MG63 (cell line): Measurements from ENCODE around the gene GSG1L. TPM values are rescaled to one million over a fixed set of nuclear protein-coding genes. Genes with fewer than 3 reads are reported as not detected.

ENCODE experiments used
- DNase-seq: peaks from one replicate; pipeline ENCODE4 v3.0.0-alpha.2; 2020
- H3K27me3 ChIP-seq: fragments of 250-450 bp; sonication (Bioruptor Pico); 2 replicates; pipeline ENCODE4 v1.5.1; 2020; ENCODE audit warnings: mild to moderate bottlenecking, moderate library complexity
- H3K36me3 ChIP-seq: fragments of 250-450 bp; sonication (Bioruptor Pico); 2 replicates; pipeline ENCODE4 v1.5.1; 2020; ENCODE audit warnings: mild to moderate bottlenecking, moderate library complexity
- H3K4me3 ChIP-seq: fragments of 250-450 bp; sonication (Bioruptor Pico); 2 replicates; pipeline ENCODE4 v1.5.1; 2020; ENCODE audit warnings: mild to moderate bottlenecking, moderate library complexity
- H3K9me3 ChIP-seq: fragments of 250-450 bp; sonication (Bioruptor Pico); 2 replicates; pipeline ENCODE4 v1.5.1; 2020; ENCODE audit warnings: mild to moderate bottlenecking, moderate library complexity
- total RNA-seq: library from RNA; depleted of rRNA; stranded (reverse); fragments of >200 nt; shearing (Covaris generic); gene quantifications from 2 replicates; pipeline ENCODE4 v1.2.3, GENCODE V29; 2014; ENCODE audit warnings: low replicate concordance

The GSG1L gene
- total RNA-seq, 1 experiment from 2014 or later: 7.3 TPM

DNA sequence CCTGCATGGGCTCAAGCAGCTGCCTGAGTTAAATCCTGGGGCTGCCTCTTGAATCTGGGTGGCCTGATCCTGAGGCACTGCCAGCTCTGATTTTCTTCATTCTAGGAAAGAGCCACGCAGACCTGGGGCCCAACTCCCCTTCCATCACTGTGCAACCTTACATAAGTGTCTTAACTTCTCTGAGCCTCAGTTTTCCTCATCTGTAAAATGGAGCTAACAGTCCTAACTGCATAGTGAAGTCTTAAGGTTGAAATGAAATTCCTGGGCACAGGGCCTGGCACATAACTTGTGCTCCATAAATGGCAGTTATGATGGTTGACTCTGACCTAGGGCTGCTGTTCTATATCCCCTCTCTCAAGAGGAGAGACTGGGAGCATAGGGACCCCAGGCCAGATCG lies 236.6 kb downstream of the GSG1L start:
- Histone ChIP-seq H3K27me3 (no peaks in the 10 kb centered on the region; the same call in none of the 2 replicates), H3K4me3 (no peak overlapping the region), H3K36me3 (no peaks in the 10 kb centered on the region), H3K9me3 (peaks cover 15% of the 10 kb centered on the region)
- no peak for DNase-seq

DNA sequence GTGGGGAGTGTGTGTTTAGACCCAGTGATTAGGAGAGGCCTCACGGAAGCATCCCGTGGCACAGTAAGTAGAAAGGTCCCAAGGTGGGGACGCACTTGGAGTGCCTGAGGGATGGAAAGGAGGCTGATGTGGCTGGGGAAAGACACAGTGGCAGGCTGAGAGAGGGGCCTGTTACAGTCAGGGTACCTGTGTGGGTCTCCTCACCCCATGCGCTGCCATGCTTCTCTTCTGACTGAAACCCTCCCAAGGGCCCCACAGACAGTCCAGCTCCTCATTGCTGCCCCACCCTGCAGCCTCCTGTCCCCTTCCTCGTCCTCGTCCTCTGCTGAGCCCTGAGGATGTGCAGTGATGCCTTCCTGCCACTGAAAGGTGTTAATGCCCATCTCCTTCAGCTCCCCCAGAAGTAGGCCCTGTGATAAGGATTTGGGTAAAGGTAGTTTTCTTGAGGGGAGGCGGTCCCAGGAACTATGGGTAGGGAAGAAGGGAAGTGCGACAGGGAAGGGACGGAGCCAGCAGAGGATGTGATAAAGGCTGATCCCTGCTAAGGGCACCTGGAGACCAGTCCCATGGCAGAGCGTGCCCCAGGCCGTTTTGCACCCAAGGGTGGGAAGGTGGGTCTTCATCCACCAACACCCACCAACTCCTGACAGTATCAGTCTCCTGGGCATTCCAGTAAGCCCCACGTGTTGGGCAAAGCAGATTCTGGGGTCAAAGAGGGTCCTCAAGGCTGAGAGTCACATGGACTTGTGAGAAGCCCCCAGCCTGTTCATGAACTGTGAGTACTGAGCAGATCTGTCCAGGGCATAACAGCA lies 237.2 kb downstream of the GSG1L start:
- no peaks in the 10 kb centered on the region; the same call in none of the 2 replicates for H3K27me3 ChIP-seq
- H3K4me3 ChIP-seq: no peak overlapping the region
- H3K36me3 ChIP-seq: no peaks in the 10 kb centered on the region
- no peak for DNase-seq
- peaks cover 15% of the 10 kb centered on the region for H3K9me3 ChIP-seq

DNA sequence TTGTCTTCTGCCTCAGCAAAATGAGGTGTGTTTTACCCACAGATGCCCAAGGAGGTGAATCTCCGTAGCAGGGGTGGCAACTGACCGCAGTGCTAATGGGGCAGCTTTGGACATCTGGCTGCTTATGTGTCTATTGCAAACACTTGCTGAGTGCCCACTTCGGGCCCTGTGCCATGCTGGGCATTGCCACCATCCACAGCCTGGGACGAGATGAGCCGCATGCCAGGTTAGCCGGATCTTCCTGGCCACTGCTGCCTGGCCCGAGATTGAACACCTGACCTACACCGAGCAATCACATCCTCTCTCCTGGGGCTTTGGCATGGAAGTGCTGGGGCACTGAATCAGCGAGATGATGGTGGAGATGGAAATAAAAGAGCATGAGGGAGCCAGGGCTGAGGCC lies 238.7 kb downstream of the GSG1L start:
- DNase-seq: no peak
- Histone ChIP-seq H3K9me3 (peaks cover 4% of the 10 kb centered on the region; the same call in 1 of the 2 replicates), H3K36me3 (no peaks in the 10 kb centered on the region), H3K27me3 (peaks cover under 1% of the 10 kb centered on the region), H3K4me3 (no peak overlapping the region)

DNA sequence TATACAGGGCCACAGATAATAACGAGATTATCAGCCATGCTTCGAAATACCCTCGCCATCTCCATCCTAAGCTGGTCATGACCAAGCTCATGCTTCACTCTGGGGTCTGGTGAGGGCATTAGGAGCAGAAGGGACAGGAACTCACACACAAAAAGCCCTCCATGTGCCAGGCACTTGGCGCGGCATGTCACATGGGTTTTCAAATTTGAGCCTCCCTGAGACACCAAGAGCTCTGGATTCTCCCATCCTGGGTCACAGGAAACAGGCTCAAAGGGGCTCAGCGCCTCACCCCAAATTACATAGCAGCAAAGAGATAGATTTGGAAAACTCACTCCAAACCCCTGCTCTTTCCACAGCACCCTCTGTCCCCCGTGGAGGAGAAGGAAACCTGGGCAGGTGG lies 239.5 kb downstream of the GSG1L start:
- Histone ChIP-seq H3K9me3 (no peaks in the 10 kb centered on the region), H3K36me3 (no peaks in the 10 kb centered on the region), H3K27me3 (peaks cover 3% of the 10 kb centered on the region), H3K4me3 (no peak overlapping the region)
- DNase-seq: no peak

DNA sequence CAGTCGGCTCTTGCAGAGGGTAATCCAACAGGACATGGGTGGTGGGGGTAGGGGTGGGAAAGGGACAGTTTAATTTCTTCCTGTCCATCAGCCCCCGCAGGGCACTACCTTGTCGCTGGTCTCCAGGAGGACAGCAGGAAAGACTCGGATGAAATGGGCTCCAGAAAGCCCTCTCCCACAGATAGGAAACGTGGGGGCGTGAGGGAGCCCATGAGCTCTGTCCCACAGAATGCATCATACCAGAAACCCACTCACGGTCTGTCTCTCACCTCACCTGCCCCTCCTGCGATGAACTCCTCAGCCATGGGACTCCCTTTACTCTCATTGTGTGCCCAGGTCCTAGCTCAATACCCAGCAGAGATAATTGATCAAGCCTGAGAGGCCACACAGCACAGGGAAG lies 240.1 kb downstream of the GSG1L start:
- no peak for DNase-seq
- H3K9me3 ChIP-seq: no peaks in the 10 kb centered on the region

DNA sequence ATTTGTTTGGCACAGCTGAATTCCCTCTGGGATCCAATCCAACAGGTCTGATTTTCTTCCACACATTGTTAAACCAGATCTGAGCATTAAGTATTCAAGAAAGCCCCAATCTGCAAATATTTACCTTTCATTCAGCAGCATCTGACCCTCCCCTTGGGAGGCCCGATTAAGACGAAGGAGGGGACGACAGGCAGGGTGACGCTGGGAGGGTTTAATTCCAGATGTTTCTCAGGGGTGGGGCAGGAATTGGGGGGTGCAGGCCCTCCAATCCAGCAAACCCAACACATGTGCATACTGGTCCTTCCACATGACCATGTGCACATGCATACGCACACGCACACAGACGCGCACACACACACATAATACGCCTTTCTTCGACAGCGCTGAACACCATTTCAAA lies 240.5 kb downstream of the GSG1L start:
- no peaks in the 10 kb centered on the region for H3K36me3 ChIP-seq
- DNase-seq: no peak
- H3K4me3 ChIP-seq: no peak overlapping the region

More for the DNA sequence above, 240.1 kb downstream of the GSG1L start:
- Histone ChIP-seq H3K27me3 (peaks cover 9% of the 10 kb centered on the region), H3K36me3 (no peaks in the 10 kb centered on the region), H3K4me3 (no peak overlapping the region)

DNA sequence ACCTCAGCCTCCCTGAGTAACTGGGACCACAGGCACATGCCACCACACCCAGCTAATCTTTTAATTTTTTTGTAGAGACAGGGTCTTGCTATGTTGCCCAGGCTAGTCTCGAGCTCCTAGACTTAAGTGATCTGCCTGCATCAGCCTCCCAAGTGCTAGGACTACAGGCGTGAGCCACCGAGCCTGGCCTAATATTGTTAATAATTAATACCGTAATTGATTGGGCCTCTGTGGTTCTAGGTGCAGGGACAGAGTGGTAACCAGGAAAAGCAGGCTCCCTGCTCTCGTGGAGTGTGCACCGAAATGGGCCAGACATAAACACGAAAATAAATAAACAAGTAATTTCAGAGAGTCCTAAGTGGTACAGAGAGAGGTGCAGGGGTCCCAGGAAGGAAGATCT lies 241.0 kb downstream of the GSG1L start:
- peaks cover 18% of the 10 kb centered on the region for H3K27me3 ChIP-seq
- no peak for DNase-seq
- no peaks in the 10 kb centered on the region for H3K36me3 ChIP-seq
- no peak overlapping the region for H3K4me3 ChIP-seq
- no peaks in the 10 kb centered on the region for H3K9me3 ChIP-seq

More for the DNA sequence above, 240.5 kb downstream of the GSG1L start:
- H3K9me3 ChIP-seq: no peaks in the 10 kb centered on the region
- H3K27me3 ChIP-seq: peaks cover 13% of the 10 kb centered on the region

DNA sequence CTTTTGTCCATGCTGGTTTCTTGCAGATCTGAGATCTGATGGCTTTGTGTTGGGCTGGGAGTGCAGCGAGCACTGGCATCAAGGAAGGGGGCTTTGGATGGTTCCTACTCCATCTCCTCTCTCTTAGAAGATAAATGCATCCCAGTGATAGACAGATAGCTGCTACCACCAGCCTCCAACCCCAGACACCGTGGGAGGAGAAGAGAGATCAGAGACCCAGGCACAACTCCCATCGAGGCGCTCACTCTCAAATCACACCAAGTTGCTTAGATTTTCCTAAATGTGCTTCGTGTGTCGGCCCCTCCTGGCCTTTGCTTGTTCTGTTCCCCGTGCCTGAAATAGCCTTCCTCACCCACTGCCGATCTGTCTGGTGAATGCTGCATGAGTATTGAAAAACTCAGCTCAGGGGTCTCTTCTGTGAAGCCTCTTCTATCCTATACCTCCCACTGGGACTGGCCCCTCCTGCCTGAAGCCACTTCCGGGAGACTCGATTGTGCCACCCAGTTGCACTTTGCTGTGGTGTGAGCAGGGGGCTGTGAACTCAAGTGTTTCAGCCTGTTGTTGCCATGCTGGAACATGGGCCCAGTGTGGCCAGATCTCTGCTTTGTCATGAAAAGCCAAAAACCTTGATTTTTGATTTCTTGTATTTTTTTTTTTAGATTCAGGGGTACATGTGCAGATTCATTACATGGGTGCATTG lies 242.7 kb downstream of the GSG1L start:
- no peaks in the 10 kb centered on the region for H3K9me3 ChIP-seq
- DNase-seq: no peak
- no peak overlapping the region for H3K4me3 ChIP-seq
- no peaks in the 10 kb centered on the region for H3K36me3 ChIP-seq
- peaks cover 21% of the 10 kb centered on the region for H3K27me3 ChIP-seq

DNA sequence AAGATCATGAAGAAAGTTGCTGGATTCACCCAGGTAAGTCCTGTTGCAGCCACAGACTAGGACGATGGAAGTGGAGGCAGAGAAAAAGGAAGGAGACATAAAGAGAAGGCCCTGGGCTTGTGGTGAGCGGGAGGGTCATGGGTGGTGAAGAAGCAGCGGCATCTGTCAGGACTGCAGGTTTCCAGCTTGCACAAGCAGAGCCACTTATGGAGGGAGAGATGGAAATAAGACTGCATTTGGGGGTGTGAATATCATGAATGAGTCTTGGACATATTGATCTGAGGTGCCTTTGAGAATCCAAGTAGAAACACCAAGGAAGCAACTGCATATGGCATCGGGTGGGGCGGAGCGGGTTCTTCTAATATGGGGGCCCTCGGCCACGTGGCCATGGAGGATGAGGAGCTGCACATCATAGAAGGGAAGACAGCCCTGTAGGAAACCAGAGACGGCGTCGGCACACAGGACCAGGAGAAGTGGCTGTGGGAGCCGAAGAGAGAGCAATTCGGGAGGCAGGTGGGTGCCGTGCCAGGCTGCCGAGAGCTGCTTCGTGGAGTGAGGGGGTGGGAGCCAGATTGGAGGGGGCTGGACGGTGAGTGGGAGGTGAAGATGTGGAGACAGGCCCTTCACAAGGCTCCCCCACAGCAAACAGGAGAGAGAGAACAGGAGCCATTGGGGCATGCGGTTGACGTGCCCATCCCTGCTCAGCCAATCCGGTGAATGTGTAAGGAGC lies 243.5 kb downstream of the GSG1L start:
- no peaks in the 10 kb centered on the region for H3K36me3 ChIP-seq
- DNase-seq: no peak
- no peak overlapping the region for H3K4me3 ChIP-seq
- no peaks in the 10 kb centered on the region for H3K9me3 ChIP-seq
- peaks cover 21% of the 10 kb centered on the region for H3K27me3 ChIP-seq

DNA sequence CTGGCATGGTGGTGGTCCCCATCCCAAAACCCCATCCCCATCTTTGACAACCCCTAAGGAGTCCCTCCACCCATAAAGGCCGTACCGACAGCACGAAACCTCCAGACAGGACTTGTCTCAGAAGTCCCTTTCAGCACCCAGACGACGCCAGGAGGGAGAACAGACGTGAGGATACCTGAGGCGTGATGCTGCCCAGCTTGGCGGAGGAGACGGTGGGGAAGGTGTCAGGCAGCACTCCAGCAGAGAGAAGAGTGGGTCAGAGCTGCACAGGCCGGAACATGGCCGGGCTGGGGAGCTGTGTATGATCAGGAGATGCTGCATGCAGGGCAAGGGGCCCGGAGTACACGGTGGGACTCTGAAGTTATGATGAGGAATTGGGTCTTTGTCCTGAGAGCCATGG lies 244.2 kb downstream of the GSG1L start:
- peaks cover 21% of the 10 kb centered on the region for H3K27me3 ChIP-seq
- H3K4me3 ChIP-seq: no peak overlapping the region
- no peak for DNase-seq
- no peaks in the 10 kb centered on the region for H3K36me3 ChIP-seq
- H3K9me3 ChIP-seq: no peaks in the 10 kb centered on the region

DNA sequence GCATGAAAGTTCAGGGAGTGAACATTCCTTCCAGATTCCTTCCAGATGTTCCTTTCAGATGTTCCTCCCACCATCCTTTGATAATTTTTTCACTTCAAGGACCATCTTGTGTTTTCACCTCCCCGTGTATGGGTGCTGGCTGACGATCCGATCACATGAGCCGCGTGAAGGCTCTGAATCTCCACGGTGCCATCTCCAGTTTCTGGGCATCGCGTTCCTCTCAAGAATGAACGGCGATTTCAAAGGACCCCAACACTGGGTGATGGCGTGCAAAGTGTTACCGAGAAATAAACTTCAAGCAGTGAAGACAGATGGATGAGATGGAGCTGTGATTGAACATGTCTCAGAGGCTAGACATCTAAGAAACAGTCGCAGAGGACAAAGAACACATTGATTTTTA lies 245.3 kb downstream of the GSG1L start:
- Histone ChIP-seq H3K4me3 (no peak overlapping the region), H3K36me3 (no peaks in the 10 kb centered on the region), H3K27me3 (peaks cover 21% of the 10 kb centered on the region), H3K9me3 (no peaks in the 10 kb centered on the region)
- no peak for DNase-seq

DNA sequence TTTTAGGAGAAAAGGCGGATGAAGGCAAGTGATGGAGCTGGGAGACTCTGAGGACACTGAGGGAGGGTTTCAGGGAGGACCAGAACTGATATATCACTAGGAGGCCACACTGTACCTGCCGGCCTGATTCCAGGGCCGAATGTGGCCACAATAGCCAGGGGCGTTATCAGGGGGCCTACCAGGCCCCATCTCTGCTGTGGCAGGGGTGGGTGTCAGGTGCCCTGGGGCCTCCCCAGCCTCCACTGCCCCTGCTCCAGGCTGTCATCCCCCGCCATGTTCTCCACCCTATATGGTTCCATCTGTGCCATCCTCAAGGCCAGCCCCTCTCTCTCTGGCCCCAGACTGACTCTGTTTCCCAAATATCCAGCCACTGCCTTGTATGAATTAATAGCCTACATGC lies 246.5 kb downstream of the GSG1L start:
- Histone ChIP-seq H3K36me3 (no peaks in the 10 kb centered on the region), H3K27me3 (peaks cover 21% of the 10 kb centered on the region), H3K9me3 (no peaks in the 10 kb centered on the region), H3K4me3 (no peak overlapping the region)
- DNase-seq: no peak

DNA sequence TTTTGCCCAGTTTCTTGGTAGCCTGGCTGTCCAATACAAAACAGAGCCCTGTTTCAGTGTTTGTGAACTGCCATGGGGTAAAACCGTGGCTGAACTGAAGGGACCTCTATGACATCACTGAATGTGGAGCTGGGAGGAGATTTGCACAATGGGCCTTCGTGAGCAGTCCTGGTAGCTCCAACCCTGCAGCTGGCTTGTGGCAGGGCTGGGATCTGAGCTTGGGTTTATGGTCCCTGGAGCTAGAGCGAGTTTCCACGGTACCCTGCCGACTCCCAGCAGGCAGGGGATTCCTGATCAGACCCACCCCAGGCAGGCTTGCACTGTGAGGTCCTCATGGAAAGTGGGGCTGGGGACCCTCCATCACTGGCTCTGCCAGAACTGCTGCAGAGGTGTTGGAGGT lies 247.0 kb downstream of the GSG1L start:
- DNase-seq: no peak
- Histone ChIP-seq H3K27me3 (peaks cover 21% of the 10 kb centered on the region), H3K4me3 (no peak overlapping the region), H3K9me3 (no peaks in the 10 kb centered on the region), H3K36me3 (no peaks in the 10 kb centered on the region)

DNA sequence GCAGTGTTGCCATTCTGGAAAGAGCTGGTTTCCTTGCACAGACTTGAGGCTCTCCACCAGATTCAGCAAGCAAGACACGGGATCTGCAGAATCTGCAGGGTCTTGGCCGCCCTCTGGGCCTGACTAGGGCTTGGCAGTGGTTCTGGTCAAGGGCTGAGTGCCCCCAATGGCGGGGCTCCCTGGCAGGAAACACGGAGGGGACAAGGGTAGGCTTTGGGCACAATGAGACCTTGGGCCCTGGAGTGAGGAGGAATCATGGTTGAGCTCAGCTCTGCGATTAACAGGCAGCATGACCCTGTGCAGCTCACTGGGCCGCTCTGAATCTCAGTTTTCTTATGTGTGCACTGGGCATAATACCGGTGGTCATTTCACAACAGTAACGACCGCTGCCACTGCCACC lies 249.9 kb downstream of the GSG1L start:
- H3K9me3 ChIP-seq: peaks cover 3% of the 10 kb centered on the region; the same call in 1 of the 2 replicates

DNA sequence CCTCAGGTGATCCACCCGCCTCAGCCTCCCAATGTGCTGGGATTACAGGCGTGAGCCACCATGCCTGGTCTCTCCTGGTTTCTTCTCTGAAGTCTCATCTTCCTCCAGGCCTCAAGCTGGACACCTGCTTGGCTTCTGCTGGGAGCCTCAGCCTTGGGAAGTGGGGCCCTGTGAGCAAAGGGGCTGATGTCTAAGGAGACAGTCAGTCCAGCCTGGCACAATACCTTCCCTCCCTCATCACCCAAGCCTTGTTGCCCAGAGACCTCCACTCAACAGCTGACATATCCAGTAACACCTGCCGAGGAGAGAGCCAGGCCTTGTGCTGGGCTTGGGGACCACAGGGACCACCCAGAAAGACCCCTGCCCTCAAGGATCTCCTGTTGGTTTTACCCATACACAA lies 251.6 kb downstream of the GSG1L start:
- H3K4me3 ChIP-seq: no peak overlapping the region
- peaks cover 3% of the 10 kb centered on the region; the same call in 1 of the 2 replicates for H3K9me3 ChIP-seq
- no peak for DNase-seq
- peaks cover 2% of the 10 kb centered on the region; the same call in 1 of the 2 replicates for H3K27me3 ChIP-seq
- H3K36me3 ChIP-seq: no peaks in the 10 kb centered on the region

More for the DNA sequence above, 249.9 kb downstream of the GSG1L start:
- DNase-seq: no peak
- Histone ChIP-seq H3K36me3 (no peaks in the 10 kb centered on the region), H3K4me3 (no peak overlapping the region), H3K27me3 (peaks cover 16% of the 10 kb centered on the region)

DNA sequence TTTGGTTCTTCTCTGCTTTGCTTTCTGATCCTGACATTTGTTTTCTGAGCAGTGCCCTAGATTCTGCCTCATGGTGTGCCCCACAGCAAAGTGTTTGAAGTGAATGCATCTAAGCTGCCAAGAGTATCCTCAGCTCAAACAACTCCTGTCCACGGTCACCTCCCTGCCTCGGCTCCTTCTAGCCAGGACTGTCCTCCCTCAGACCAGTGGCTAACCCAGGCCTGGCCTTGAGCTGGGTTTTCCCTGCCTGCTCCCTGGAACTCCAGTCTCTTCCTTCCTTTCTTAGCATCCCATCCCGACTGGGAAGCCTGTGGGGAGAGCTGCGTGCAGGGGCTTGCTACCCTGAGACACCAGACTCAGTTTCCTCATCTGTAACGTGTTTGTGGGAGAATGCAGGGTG lies 256.5 kb downstream of the GSG1L start:
- no peaks in the 10 kb centered on the region for H3K36me3 ChIP-seq
- no peak for DNase-seq
- peaks cover 18% of the 10 kb centered on the region for H3K27me3 ChIP-seq
- H3K9me3 ChIP-seq: peaks cover 3% of the 10 kb centered on the region; the same call in 1 of the 2 replicates
- no peak overlapping the region for H3K4me3 ChIP-seq

DNA sequence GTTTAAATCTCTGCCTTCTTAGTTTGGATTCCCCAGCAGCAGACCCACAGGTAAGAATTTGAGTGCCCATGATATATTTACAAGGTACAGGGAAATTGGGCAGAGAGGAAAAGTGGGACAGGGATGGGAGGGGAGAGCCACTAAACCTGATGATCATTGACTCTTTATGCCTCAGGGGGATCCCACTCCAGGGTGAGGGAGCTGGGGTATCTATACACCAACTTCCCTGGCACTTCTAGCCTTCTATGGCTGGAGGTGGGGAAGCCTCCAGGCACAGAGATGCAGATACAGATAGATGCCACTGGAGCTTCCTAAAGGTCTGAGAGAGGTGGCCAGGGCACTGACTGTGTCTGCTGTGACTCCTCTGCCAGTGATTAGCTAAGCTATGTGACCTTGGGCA lies 257.1 kb downstream of the GSG1L start:
- no peaks in the 10 kb centered on the region for H3K36me3 ChIP-seq
- DNase-seq: no peak
- peaks cover 22% of the 10 kb centered on the region for H3K27me3 ChIP-seq
- peaks cover 3% of the 10 kb centered on the region; the same call in 1 of the 2 replicates for H3K9me3 ChIP-seq
- no peak overlapping the region for H3K4me3 ChIP-seq
